Renal pelvis (tissue), 4 donors: Measurements from ENCODE around the gene KLHL13. TPM values are rescaled to one million over a fixed set of nuclear protein-coding genes. Genes with fewer than 3 reads are reported as not detected.
"Not testable (repeated sequence)": the region's sequence is repeated elsewhere in the genome, so short reads cannot be mapped to it uniquely, and the experiment has no call there.

Source experiments
- DNase-seq: peaks from one replicate; pipeline ENCODE4 v3.0.0-alpha.2; 2013
- polyA plus RNA-seq, 3 donors: library from polyadenylated mRNA; unstranded; fragments of 120-200 nt; gene quantifications; one replicate each; pipeline ENCODE4 v1.2.1, GENCODE V29; 2013; ENCODE audit not compliant: insufficient read length in 3 of 3

The KLHL13 gene
- polyA plus RNA-seq, 3 donors: 72.1 to 74.1 (median 73.1) TPM

- no peak for DNase-seq
Observed at GRCh38 chrX:118000518-118000917, 116.1 kb downstream of the KLHL13 start.

- no peak for DNase-seq
Observed at GRCh38 chrX:117998171-117998570, 118.4 kb downstream of the KLHL13 start.

GRCh38 chrX:117996918-117997480 lies 119.6 kb downstream of the KLHL13 start:
- DNase-seq: no peak

- no peak for DNase-seq
Observed at GRCh38 chrX:117996408-117996807, 120.2 kb downstream of the KLHL13 start.

GRCh38 chrX:117995378-117995777 lies 121.2 kb downstream of the KLHL13 start:
- DNase-seq: no peak

GRCh38 chrX:117992192-117992723 lies 124.4 kb downstream of the KLHL13 start:
- DNase-seq: no peak

GRCh38 chrX:117990438-117990837 lies 126.2 kb downstream of the KLHL13 start:
- DNase-seq: no peak

- no peak for DNase-seq
Observed at GRCh38 chrX:117989512-117989911, 127.1 kb downstream of the KLHL13 start.

GRCh38 chrX:117987373-117987772 lies 129.2 kb downstream of the KLHL13 start:
- no peak for DNase-seq

GRCh38 chrX:117985241-117985640 lies 131.4 kb downstream of the KLHL13 start:
- DNase-seq: no peak

GRCh38 chrX:117982694-117983392 lies 133.8 kb downstream of the KLHL13 start:
- DNase-seq: no peak

GRCh38 chrX:117978402-117978801 lies 138.2 kb downstream of the KLHL13 start:
- DNase-seq: no peak

GRCh38 chrX:117977526-117977925 lies 139.1 kb downstream of the KLHL13 start:
- DNase-seq: no peak

- no peak for DNase-seq
Observed at GRCh38 chrX:117973110-117973807, 143.4 kb downstream of the KLHL13 start.

- no peak for DNase-seq
Observed at GRCh38 chrX:117972711-117973109, 143.9 kb downstream of the KLHL13 start.

- no peak for DNase-seq
Observed at GRCh38 chrX:117969782-117970181, 146.8 kb downstream of the KLHL13 start.

- no peak for DNase-seq
Observed at GRCh38 chrX:117969328-117969727, 147.3 kb downstream of the KLHL13 start.

- DNase-seq: no peak
Observed at GRCh38 chrX:117959045-117959444, 157.6 kb downstream of the KLHL13 start.

- DNase-seq: no peak
Observed at GRCh38 chrX:117957128-117957527, 159.5 kb downstream of the KLHL13 start.

- DNase-seq: not testable (repeated sequence)
Observed at GRCh38 chrX:117939296-117939695, 177.3 kb downstream of the KLHL13 start.

- no peak for DNase-seq
Observed at GRCh38 chrX:117936118-117936517, 180.5 kb downstream of the KLHL13 start.

GRCh38 chrX:117930116-117930515 lies 186.5 kb downstream of the KLHL13 start:
- not testable (repeated sequence) for DNase-seq

GRCh38 chrX:117919755-117920154 lies 196.9 kb downstream of the KLHL13 start:
- DNase-seq: no peak
